ENCODE results near the gene SERPINA3.

GRCh38 chr14:94594441-94594840 lies 17.8 kb upstream of the SERPINA3 start:
- TF ChIP-seq CTCF (conservative IDR thresholded peaks at IDR 0.05 in 1 of 2, IDR thresholded peaks at IDR 0.05 in 1 of 2; ENCODE audit: extremely low read depth in 1 of 2, insufficient read depth in 1 of 2, low read depth in 1 of 2, low read length in 2 of 2) (no peak), EZH2 (IDR thresholded peaks at IDR 0.05; ENCODE audit: borderline replicate concordance, low read length) (no peak)
